GM19240 (cell line): ENCODE results near the gene ACTC1.

Experiments
- DNase-seq: peaks from one replicate; pipeline ENCODE4 v3.0.0; 2011; ENCODE audit warnings: low spot score; ENCODE audit not compliant: insufficient read length

Gene ACTC1

DNA sequence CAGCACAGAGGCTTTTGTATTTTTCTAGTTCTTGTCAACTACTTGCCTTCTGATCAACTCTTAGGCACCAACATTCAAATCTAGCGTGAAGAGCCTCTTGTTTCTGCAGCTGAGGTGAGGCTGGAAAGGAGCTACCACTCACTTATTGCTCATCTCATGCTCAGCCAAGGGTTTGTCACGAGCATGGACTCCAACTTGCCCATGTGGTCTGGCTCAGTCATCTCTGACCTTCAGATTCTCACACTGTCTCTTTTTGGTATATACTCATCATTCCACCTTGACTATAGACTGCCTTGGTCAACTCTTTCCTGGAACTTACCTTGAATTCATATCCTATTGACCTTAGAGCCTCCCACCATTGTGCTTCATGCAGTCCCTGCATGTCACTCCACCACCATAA is 35.4 kb downstream of the ACTC1 start:
- DNase-seq, result no peak

DNA sequence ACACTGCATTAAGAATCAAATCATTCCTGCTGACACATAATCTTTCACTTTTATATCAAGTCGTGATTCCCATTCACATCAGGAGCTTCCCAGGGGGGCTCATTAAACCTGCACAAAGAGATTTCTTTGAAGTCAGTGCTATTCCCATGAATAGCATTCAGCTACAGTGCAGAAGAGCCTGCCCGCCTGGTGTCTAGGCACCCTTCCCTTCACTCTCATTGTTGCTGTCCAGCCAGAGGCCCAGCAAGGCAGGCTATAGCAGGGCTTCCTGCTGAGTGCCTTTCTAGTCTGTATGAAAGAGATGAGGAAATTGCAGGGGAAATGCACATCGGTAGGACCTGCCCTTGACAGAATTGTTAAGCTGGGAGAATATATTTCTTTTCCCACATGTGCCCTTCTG is 36.0 kb downstream of the ACTC1 start:
- no peak for DNase-seq

DNA sequence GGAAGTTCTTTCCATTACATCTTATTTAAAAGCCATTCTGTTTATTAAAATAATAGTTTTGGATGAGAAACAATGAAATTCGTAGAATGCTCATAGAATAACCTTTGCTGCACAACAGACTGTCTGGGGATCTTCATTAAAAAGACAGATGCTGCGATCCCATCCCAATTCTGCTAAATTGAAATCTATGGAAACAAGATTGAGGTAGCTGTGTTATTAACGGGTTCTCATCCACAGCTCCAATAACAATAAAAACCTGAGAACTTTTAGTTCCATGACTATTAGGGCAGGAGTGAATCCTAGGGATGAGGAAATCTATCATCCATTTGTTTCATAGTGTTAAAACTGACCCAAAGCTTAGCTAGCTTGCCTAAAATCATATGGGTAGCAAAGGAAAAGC is 38.1 kb downstream of the ACTC1 start:
- no peak for DNase-seq

- no peak for DNase-seq
These were observed 40.0 kb downstream of the ACTC1 start for GRCh38 chr15:34755419-34755773.

DNA sequence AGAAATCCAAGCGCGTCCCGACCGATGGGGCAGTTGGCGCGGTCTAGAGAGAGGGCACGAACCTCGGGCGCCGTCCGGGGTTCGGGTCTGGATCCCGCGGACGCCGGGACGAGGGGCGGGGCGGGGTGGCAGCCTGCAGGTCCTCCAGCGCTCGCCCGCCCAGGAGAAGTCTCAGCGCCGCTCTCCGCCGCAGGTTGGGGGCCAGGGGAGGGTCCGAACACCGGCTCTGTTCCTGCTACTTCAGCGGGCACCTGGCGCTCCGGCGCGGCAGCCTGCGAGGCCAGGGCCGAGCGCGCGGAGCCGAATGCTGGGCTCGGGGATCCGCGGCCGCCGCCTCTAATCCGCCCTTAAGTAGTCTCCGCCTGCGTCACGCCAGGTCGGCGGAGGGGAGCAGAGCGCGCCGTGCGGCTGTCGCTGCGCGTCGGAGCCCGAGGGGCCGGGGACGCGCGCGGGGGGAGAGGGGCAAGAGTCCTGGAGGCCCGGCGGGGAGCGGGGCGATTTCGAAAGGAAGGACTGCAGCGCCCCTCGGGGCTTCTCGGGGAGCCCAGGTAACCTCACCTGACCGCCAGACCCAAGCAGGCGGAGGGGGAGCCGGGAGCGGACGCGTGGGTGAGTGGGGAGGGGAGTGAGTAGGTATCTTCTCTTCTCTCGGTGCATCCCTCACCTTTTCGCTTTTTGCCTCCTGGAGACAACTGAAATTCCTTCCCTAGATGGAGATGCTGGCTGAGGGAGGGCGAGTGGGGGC is 40.5 kb downstream of the ACTC1 start, which contains the start of gene GJD2:
Gene GJD2, minus strand, starts transcription at position 325 of the 745 bp plus-strand sequence. CDS start 510 bp downstream, outside the sequence.
- no peak for DNase-seq

GRCh38 chr15:34754171-34754601 is 41.2 kb downstream of the ACTC1 start:
- DNase-seq, result no peak

GRCh38 chr15:34753236-34753894 is 42.0 kb downstream of the ACTC1 start:
- no peak for DNase-seq

DNA sequence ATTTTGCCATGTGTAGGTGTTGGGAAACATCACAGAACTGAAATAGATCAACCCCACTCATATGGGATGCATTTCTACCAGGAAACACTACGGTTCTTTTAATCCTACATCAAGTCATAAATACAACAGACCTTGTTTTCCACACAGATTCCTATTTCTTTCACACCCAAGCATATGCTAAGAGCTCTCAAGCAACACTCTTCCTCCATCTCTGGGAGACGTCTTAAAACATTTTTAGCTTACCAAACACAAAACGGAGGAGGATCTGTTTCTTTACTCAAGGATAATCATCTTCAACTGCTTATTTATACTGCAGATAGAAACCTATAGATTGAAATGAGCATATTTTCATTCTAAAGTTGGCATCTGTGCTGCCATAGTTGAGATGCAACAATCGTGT is 45.7 kb downstream of the ACTC1 start:
- DNase-seq, result no peak
